ENCODE results near the gene PLAAT2. TPM values are rescaled to one million over a fixed set of nuclear protein-coding genes. Genes with fewer than 3 reads are reported as not detected.

The PLAAT2 gene
- total and polyA plus RNA-seq, 12 donors = 0.35 to 3.7 TPM; not detected in 10

DNA sequence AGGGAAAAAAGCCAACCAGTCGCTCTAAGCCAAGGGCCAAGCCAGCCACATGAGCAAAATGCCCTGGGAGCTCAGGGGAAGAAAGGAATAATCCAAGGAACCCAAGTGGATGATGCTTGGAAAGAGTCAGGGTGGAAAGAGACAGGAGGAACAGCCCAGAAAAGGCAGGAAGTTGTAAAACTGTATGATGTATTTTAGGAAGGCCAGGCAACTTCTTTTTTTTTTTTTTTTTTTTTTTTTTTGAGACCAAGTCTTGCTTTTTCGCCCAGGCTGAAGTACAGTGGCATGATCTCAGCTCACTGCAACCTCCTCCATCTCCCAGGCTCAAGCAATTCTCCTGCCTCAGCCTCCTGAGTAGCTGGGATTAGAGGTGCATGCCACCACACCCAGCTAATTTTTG, 55.7 kb downstream of the PLAAT2 start:
- no peak for DNase-seq
- Histone ChIP-seq H3K4me3 (peak overlapping the region in 1 of 10 donors; percentile 32), H3K27me3 (no peaks in the 10 kb centered on the region), H3K27ac (peak overlapping the region in 1 of 10 donors; percentile 65), H3K9me3 (no peaks in the 10 kb centered on the region), H3K36me3 (no peaks in the 10 kb centered on the region), H3K4me1 (peaks cover 0 to 76% (median 18%) of the 10 kb centered on the region in 9 donors)
- ATAC-seq = no peak
- WGBS, 2 donors = 79 to 92% methylated on average over 2 of the region's 2 CpGs
- intact Hi-C loops (cut with DNase I) = no loop called here
- TF ChIP-seq, protein P1, sequence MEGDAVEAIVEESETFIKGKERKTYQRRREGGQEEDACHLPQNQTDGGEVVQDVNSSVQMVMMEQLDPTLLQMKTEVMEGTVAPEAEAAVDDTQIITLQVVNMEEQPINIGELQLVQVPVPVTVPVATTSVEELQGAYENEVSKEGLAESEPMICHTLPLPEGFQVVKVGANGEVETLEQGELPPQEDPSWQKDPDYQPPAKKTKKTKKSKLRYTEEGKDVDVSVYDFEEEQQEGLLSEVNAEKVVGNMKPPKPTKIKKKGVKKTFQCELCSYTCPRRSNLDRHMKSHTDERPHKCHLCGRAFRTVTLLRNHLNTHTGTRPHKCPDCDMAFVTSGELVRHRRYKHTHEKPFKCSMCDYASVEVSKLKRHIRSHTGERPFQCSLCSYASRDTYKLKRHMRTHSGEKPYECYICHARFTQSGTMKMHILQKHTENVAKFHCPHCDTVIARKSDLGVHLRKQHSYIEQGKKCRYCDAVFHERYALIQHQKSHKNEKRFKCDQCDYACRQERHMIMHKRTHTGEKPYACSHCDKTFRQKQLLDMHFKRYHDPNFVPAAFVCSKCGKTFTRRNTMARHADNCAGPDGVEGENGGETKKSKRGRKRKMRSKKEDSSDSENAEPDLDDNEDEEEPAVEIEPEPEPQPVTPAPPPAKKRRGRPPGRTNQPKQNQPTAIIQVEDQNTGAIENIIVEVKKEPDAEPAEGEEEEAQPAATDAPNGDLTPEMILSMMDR (IDR thresholded peaks at IDR 0.05) = no peak

DNA sequence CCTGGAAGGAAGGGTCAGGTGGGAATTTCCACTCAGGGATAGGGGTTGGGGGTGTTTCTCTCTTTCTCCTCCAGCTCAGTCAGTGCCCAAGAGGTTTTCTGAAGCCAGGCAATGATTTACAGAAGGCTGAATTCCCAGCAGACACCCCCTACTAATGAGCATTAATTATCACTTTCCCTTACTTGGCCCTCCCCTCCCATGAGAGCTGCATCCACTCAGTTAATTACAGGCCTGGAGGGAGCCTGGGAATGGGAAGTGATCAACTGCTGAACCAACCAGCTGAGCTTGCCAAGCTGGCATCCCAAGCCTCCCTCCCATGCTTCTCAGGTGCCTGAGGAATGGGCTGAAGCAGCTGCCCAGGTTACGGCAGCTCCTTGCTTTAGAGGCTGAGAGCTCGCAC, 56.3 kb downstream of the PLAAT2 start:
- Histone ChIP-seq H3K27me3 (no peaks in the 10 kb centered on the region), H3K36me3 (no peaks in the 10 kb centered on the region), H3K9me3 (no peaks in the 10 kb centered on the region), H3K27ac (peak overlapping the region in 1 of 10 donors; percentile 65), H3K4me3 (peak overlapping the region in 1 of 10 donors; percentile 32), H3K4me1 (peaks cover 0 to 80% (median 18%) of the 10 kb centered on the region in 9 donors)
- TF ChIP-seq, protein P1 (IDR thresholded peaks at IDR 0.05) = no peak
- WGBS, 2 donors = 98 to 100% methylated on average over 2 of the region's 2 CpGs
- ATAC-seq (no peak), DNase-seq (no peak)
- intact Hi-C loops (cut with DNase I) = no loop called here

DNA sequence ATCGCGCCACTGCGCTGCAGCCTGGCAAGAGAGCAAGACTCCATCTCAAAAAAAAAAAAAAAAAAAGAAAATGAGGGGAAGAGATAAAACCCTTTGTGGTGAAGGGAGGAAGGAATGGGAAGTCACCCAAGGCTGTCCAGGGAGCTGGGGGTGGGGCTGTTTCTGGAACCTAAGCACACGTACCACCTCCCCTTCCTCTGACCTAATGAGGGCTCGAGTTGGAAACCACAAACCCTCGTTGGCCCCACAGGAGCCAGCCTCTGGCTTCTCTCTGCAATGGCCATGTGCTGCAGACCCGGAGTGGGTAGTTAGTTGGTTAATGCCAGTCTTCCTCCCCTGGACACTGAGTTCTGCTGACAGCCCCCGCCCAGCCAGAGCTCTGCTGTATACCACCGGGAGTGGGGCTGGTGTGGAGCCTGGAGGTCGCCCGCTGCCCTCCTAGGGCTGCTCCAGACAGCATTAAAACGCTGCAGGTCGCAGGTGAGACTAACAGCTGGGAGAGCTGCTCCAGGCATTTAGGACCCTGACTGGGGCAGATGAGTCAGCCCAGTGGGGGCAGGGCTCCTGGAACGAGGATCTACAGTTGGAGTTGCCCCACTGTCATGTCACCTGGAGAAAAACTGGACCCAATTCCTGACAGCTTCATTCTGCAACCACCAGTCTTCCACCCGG, 57.2 kb downstream of the PLAAT2 start, which contains the start of gene LGALS12:
Gene LGALS12, plus strand, starts transcription at position 228 of the 672 bp plus-strand sequence. Its CDS starts 375 bp downstream, at position 603.
- DNase-seq (no peak), ATAC-seq (peak in 3 of 8 donors; percentile 13 to 50 (median 23))
- Histone ChIP-seq H3K9me3 (peaks cover 0 to 3% (median 0%) of the 10 kb centered on the region in 11 donors), H3K4me1 (peaks cover 0 to 73% (median 18%) of the 10 kb centered on the region in 9 donors), H3K4me3 (peak within 1 kb of the TSS in 1 of 10 donors; percentile 32), H3K36me3 (no peaks in the 10 kb centered on the region), H3K27me3 (no peaks in the 10 kb centered on the region), H3K27ac (peak within 1 kb of the TSS in 1 of 10 donors; percentile 65)
- WGBS, 2 donors = 60 to 65% methylated on average over 15 of the region's 15 CpGs
- TF ChIP-seq, protein P1 (IDR thresholded peaks at IDR 0.05) = no peak
- intact Hi-C loops (cut with DNase I) = no loop called here

DNA sequence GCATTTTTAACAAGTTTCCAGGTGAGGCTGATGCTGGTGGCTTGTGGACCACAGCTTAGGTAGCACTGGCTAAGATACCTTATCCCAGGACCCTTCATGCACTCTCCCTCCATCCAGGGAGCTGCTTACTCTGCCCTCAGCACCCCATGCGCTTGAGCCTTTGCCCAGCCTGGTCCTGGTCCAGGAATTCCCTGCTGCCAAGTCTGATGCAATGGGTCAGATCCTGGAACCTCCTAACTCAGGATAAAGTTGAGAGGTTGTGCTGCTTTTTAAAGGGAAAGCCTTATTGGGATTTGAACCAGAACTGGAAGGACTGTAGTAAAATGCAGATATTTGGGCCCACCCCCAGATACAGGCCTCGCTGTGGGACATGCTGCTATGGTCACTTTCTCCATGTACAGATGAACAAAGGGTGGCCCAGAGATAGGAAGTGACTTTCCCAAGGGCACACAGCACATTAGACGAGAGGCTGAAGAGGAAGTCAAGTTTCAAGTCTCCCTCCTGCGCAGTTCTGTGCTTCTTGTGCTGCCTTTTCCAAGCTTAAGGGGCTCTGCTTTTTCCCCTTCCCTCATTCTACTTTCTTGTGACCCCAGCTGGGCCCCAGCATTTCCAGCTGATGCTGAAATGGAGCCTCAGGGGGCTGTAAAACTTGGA, 58.1 kb downstream of the PLAAT2 start:
- H3K36me3 ChIP-seq = no peaks in the 10 kb centered on the region
- no peaks in the 10 kb centered on the region for H3K27me3 ChIP-seq
- H3K4me1 ChIP-seq = peaks cover 0 to 63% (median 11%) of the 10 kb centered on the region in 9 donors
- H3K27ac ChIP-seq = peak overlapping the region in 1 of 10 donors; percentile 65
- peak overlapping the region in 1 of 10 donors; percentile 1 for H3K4me3 ChIP-seq
- TF ChIP-seq, protein P1 (IDR thresholded peaks at IDR 0.05) = no peak
- ATAC-seq = peak in 7 of 8 donors; percentile 26 to 81 (median 68)
- 57 to 66% methylated on average over 4 of the region's 4 CpGs for WGBS, 2 donors
- intact Hi-C loops (cut with DNase I) = no loop called here
- DNase-seq = peak; percentile 43 to 57
- H3K9me3 ChIP-seq = peaks cover 0 to 12% (median 2%) of the 10 kb centered on the region in 11 donors
